Endothelial cell of umbilical vein (primary cell): ENCODE data around the gene ISG15. TPM values are rescaled to one million over a fixed set of nuclear protein-coding genes. Genes with fewer than 3 reads are reported as not detected.

ENCODE experiments used
- BruUV-seq: library from RNA; stranded (reverse); fragments of 400-500 nt; replicated peaks from 2 replicates; lab custom pipeline; 2021; lab: Mats Ljungman, UMichigan
- CTCF ChIA-PET: fragments of 300-600, 350-600 bp; sonication (Branson Sonifier 250); formaldehyde crosslinking; loops from one replicate; lab custom pipeline; 2021; ENCODE audit warnings: antibody characterized with exemption, inconsistent platforms; lab: Charles Lee
- POLR2A ChIA-PET: fragments of 300-600, 350-600 bp; sonication (Branson Sonifier 250); formaldehyde crosslinking; loops from one replicate; lab custom pipeline; 2021; ENCODE audit warnings: antibody characterized with exemption, inconsistent platforms; lab: Charles Lee
- DNase-seq: peaks from one replicate; pipeline ENCODE4 v3.0.0-alpha.2; 2011; ENCODE audit warnings: low read depth, low spot score
- FAIRE-seq: peaks from 2 replicates; lab custom pipeline; 2011; peaks lifted over from hg19 to GRCh38; lab: Jason Lieb, UNC
- H2AFZ ChIP-seq: 2 replicates; pipeline ENCODE4 v1.6.0; 2012; ENCODE audit warnings: low read depth, low read length, control low read depth, inconsistent platforms
- H3K27ac ChIP-seq: 2 replicates; pipeline ENCODE4 v1.5.1; 2011; ENCODE audit warnings: low read depth, mild to moderate bottlenecking, control low read depth, low read length, moderate library complexity; ENCODE audit not compliant: insufficient read depth
- H3K27me3 ChIP-seq, 2 experiments: 2 replicates each; pipeline versions ENCODE4 v1.6.0 to v1.6.1; 2011; ENCODE audit warnings: low read length in 2 of 2, mixed read lengths in 1 of 2; ENCODE audit not compliant: control insufficient read depth in 2 of 2, insufficient read depth in 2 of 2
- H3K36me3 ChIP-seq, 2 experiments: 2 replicates in 1 of 2; 3 replicates in 1 of 2; pipeline ENCODE4 v1.5.1; 2011; ENCODE audit warnings: low read length in 2 of 2, mild to moderate bottlenecking in 1 of 2, moderate library complexity in 1 of 2; ENCODE audit not compliant: control insufficient read depth in 2 of 2, insufficient read depth in 2 of 2; ENCODE audit errors: extremely low read depth in 1 of 2
- H3K4me1 ChIP-seq: 3 replicates; pipeline ENCODE4 v1.5.1; 2011; ENCODE audit warnings: mild to moderate bottlenecking, low read length; ENCODE audit not compliant: control insufficient read depth, insufficient read depth; ENCODE audit errors: extremely low read depth
- H3K4me2 ChIP-seq: 2 replicates; pipeline ENCODE4 v1.6.1; 2011; ENCODE audit warnings: low read length, control low read depth, mixed read lengths; ENCODE audit not compliant: insufficient read depth
- H3K4me3 ChIP-seq, 3 experiments: fragments of 200-600 bp in 1 of 3; sonication (generic), shearing (Covaris generic) in 1 of 3; replicated peaks in 1 of 3; 2 replicates each; pipeline ENCODE4 v1.5.1; 2011 to 2016; ENCODE audit warnings: control low read depth in 3 of 3, low read length in 3 of 3, mild to moderate bottlenecking in 2 of 3, inconsistent platforms in 1 of 3, low read depth in 1 of 3, moderate library complexity in 1 of 3; ENCODE audit not compliant: insufficient read depth in 1 of 3
- H3K79me2 ChIP-seq: 2 replicates; pipeline ENCODE4 v1.6.0; 2012; ENCODE audit warnings: low read length, inconsistent platforms; ENCODE audit not compliant: control insufficient read depth, insufficient read depth
- H3K9ac ChIP-seq: replicated peaks from 2 replicates; pipeline ENCODE3; 2011; ENCODE audit warnings: low read length, control low read depth; ENCODE audit not compliant: insufficient read depth; ENCODE audit errors: extremely low read depth
- H3K9me1 ChIP-seq: replicated peaks from 3 replicates; pipeline ENCODE4 v1.6.0; 2011; ENCODE audit warnings: mild to moderate bottlenecking, low read length; ENCODE audit not compliant: control insufficient read depth, insufficient read depth; ENCODE audit errors: extremely low read depth
- H3K9me3 ChIP-seq: replicated peaks from 2 replicates; pipeline ENCODE4 v1.5.1; 2012; ENCODE audit warnings: low read length, inconsistent platforms; ENCODE audit not compliant: control insufficient read depth, insufficient read depth
- H4K20me1 ChIP-seq: replicated peaks from 2 replicates; pipeline ENCODE3; 2011; ENCODE audit warnings: mild to moderate bottlenecking, low read length; ENCODE audit not compliant: control insufficient read depth, insufficient read depth; ENCODE audit errors: extremely low read depth
- EZH2 ChIP-seq: IDR thresholded peaks from 2 replicates; pipeline ENCODE4 v1.6.1; 2012; ENCODE audit warnings: borderline replicate concordance, low read depth, mild to moderate bottlenecking, moderate library complexity, low read length, inconsistent platforms; ENCODE audit not compliant: severe bottlenecking
- FOS ChIP-seq: IDR thresholded peaks from 2 replicates; pipeline ENCODE4 v1.6.1; 2011; ENCODE audit warnings: mild to moderate bottlenecking, low read length, moderate library complexity, borderline replicate concordance; ENCODE audit not compliant: insufficient read depth
- GATA2 ChIP-seq: IDR thresholded peaks from 2 replicates; pipeline ENCODE4 v1.7.0; 2011; ENCODE audit warnings: low read depth, mild to moderate bottlenecking, moderate library complexity, mixed read lengths, low read length; ENCODE audit not compliant: insufficient read length, insufficient read depth
- JUN ChIP-seq: IDR thresholded peaks from 2 replicates; pipeline ENCODE4 v1.6.1; 2011; ENCODE audit warnings: borderline replicate concordance, low read depth; ENCODE audit not compliant: insufficient read length, insufficient read depth
- MAX ChIP-seq: IDR thresholded peaks from 2 replicates; pipeline ENCODE4 v1.6.1; 2011; ENCODE audit not compliant: insufficient read depth, insufficient read length
- MYC ChIP-seq: IDR thresholded peaks from one replicate; pipeline ENCODE4 v1.6.1; 2011; ENCODE audit warnings: mild to moderate bottlenecking, low read depth, low read length
- POLR2A ChIP-seq: IDR thresholded peaks from 2 replicates; pipeline ENCODE4 v1.6.1; 2012; ENCODE audit warnings: low read depth, mild to moderate bottlenecking, control low read depth, low read length
- POLR2AphosphoS5 ChIP-seq: IDR thresholded peaks from 2 replicates; pipeline ENCODE4 v1.6.1; 2012; ENCODE audit warnings: low read depth, mild to moderate bottlenecking, control low read depth, low read length, moderate library complexity; ENCODE audit not compliant: insufficient read depth
- dilution Hi-C: fragments of 300-500 bp; cut with MboI; formaldehyde crosslinking; loops from one replicate; pipeline ENCODE4 v1.15.0; 2019; ENCODE audit warnings: low sequenced_read_pairs; ENCODE audit not compliant: extremely low pct_ligation_motif_present
- intact Hi-C: fragments of 100-400 bp; cut with micrococcal nuclease; formaldehyde crosslinking; loops from one replicate; pipeline ENCODE4 v1.10.0; 2022
- polyA plus RNA-seq, 4 experiments: library from polyadenylated mRNA; depleted of rRNA in 3 of 4; stranded (reverse) in 3 of 4; unstranded in 1 of 4; fragments of >200 nt; gene quantifications; 2 replicates each; pipeline versions ENCODE4 v1.2.1 to v1.2.3, GENCODE V29; 2011 to 2012; ENCODE audit warnings: missing spikeins in 1 of 4
- total RNA-seq: library from RNA; stranded (reverse); gene quantifications from 2 replicates; pipeline ENCODE4 v1.2.3, GENCODE V29; 2021
- TF ChIP-seq, protein P1 (sequence below), 2 donors: IDR thresholded peaks; 1 replicate in 1 of 2; 2 replicates in 1 of 2; pipeline ENCODE4 v1.5.1; 2011; ENCODE audit warnings: low read length in 2 of 2, mild to moderate bottlenecking in 2 of 2, moderate library complexity in 2 of 2, control low read depth in 1 of 2, inconsistent platforms in 1 of 2, low read depth in 1 of 2; ENCODE audit not compliant: insufficient read depth in 1 of 2; ENCODE audit errors: extremely low read depth in 1 of 2

The ISG15 gene
- total and polyA plus RNA-seq, 2 donors (not counting 3 experiments of a cell fraction or from before 2014, with no cell fraction given) = 44.6 to 154 TPM

GRCh38 chr1:1044455-1045078, 31.3 kb downstream of the ISG15 start:
- BruUV-seq = no TSS peak
- no peak overlapping the region for H3K4me3 ChIP-seq
- H3K4me1 ChIP-seq = peaks cover 7% of the 10 kb centered on the region
- ChIA-PET CTCF (interaction anchor here (1.0 to 1.1 kb wide), 2 partner anchors 19 to 60 kb away, joined by 3 read pairs; no protein-coding TSS in a partner anchor), POLR2A (no interaction called here)
- no peak overlapping the region for H2AFZ ChIP-seq
- no peaks in the 10 kb centered on the region for H4K20me1 ChIP-seq
- no peak overlapping the region for H3K9ac ChIP-seq
- no peak overlapping the region for H3K27ac ChIP-seq
- no peaks in the 10 kb centered on the region for H3K9me1 ChIP-seq
- H3K36me3 ChIP-seq = peaks cover 0 to 16% of the 10 kb centered on the region in 2 experiments
- H3K4me2 ChIP-seq = no peak overlapping the region
- H3K79me2 ChIP-seq = no peaks in the 10 kb centered on the region
- no peak for TF ChIP-seq JUN
- no peak for TF ChIP-seq POLR2A
- TF ChIP-seq GATA2 = no peak
- no peak for TF ChIP-seq MAX
- no peak for FAIRE-seq
- dilution Hi-C loops (no loop called here), intact Hi-C loops (no loop called here)
- no peaks in the 10 kb centered on the region for H3K9me3 ChIP-seq
- DNase-seq = no peak
- H3K27me3 ChIP-seq = no peaks in the 10 kb centered on the region

DNA sequence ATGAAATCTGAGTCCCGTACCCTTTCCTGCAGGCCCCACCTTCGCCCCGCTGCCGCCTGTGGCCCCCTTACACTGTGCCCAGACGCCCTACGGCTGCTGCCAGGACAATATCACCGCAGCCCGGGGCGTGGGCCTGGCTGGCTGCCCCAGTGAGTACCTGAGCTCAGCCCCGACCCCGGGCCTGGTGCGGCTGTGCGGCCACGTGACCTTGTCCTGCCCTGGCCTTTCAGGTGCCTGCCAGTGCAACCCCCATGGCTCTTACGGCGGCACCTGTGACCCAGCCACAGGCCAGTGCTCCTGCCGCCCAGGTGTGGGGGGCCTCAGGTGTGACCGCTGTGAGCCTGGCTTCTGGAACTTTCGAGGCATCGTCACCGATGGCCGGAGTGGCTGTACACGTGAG, 31.8 kb downstream of the ISG15 start:
- no peak overlapping the region for H3K27ac ChIP-seq
- no peak overlapping the region for H3K4me3 ChIP-seq
- intact Hi-C loops (no loop called here), dilution Hi-C loops (no loop called here)
- ChIA-PET CTCF (no interaction called here), POLR2A (no interaction called here)
- no peaks in the 10 kb centered on the region for H4K20me1 ChIP-seq
- peaks cover 0 to 16% of the 10 kb centered on the region in 2 experiments for H3K36me3 ChIP-seq
- peaks cover 3% of the 10 kb centered on the region for H3K4me1 ChIP-seq
- H3K9me1 ChIP-seq = no peaks in the 10 kb centered on the region
- no peaks in the 10 kb centered on the region for H3K79me2 ChIP-seq
- TF ChIP-seq, protein P1, sequence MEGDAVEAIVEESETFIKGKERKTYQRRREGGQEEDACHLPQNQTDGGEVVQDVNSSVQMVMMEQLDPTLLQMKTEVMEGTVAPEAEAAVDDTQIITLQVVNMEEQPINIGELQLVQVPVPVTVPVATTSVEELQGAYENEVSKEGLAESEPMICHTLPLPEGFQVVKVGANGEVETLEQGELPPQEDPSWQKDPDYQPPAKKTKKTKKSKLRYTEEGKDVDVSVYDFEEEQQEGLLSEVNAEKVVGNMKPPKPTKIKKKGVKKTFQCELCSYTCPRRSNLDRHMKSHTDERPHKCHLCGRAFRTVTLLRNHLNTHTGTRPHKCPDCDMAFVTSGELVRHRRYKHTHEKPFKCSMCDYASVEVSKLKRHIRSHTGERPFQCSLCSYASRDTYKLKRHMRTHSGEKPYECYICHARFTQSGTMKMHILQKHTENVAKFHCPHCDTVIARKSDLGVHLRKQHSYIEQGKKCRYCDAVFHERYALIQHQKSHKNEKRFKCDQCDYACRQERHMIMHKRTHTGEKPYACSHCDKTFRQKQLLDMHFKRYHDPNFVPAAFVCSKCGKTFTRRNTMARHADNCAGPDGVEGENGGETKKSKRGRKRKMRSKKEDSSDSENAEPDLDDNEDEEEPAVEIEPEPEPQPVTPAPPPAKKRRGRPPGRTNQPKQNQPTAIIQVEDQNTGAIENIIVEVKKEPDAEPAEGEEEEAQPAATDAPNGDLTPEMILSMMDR (IDR thresholded peaks at IDR 0.05; ENCODE audit: extremely low read depth in 1 of 2, insufficient read depth in 1 of 2, low read depth in 1 of 2, low read length in 2 of 2) = no peak
- no peak for TF ChIP-seq FOS
- TF ChIP-seq GATA2 = no peak
- TF ChIP-seq POLR2AphosphoS5 = no peak
- TF ChIP-seq JUN = no peak
- no peak for TF ChIP-seq POLR2A
- no peak for TF ChIP-seq EZH2
- no peak for TF ChIP-seq MAX
- TF ChIP-seq MYC = no peak
- no peak overlapping the region for H2AFZ ChIP-seq
- H3K27me3 ChIP-seq = no peaks in the 10 kb centered on the region
- no peaks in the 10 kb centered on the region for H3K9me3 ChIP-seq
- no peak for DNase-seq
- no peak for FAIRE-seq
- no TSS peak for BruUV-seq
- H3K4me2 ChIP-seq = no peak overlapping the region
- H3K9ac ChIP-seq = no peak overlapping the region
